ENCODE measurements around the gene MTMR8.

Gene MTMR8

GRCh38 chrX:64321507-64321906 is 73.7 kb downstream of the MTMR8 start:
- H3K4me3 ChIP-seq (ENCODE audit: low read length) = no peak overlapping the region
- TF ChIP-seq CTCF (IDR thresholded peaks at IDR 0.05; ENCODE audit: insufficient read depth, low read depth, low read length, missing control alignments) = no peak
- DNase-seq (ENCODE audit: low read depth) = no peak

GRCh38 chrX:64313624-64314023 is 81.6 kb downstream of the MTMR8 start:
- no peak overlapping the region for H3K4me3 ChIP-seq (ENCODE audit: low read length)
- TF ChIP-seq CTCF (IDR thresholded peaks at IDR 0.05; ENCODE audit: insufficient read depth, low read depth, low read length, missing control alignments) = no peak
- DNase-seq (ENCODE audit: low read depth) = no peak

- H3K4me3 ChIP-seq (ENCODE audit: low read length) = no peak overlapping the region
- TF ChIP-seq CTCF (IDR thresholded peaks at IDR 0.05; ENCODE audit: insufficient read depth, low read depth, low read length, missing control alignments) = no peak
- DNase-seq (ENCODE audit: low read depth) = no peak
Observed at GRCh38 chrX:64306712-64307111, 88.5 kb downstream of the MTMR8 start.

DNA sequence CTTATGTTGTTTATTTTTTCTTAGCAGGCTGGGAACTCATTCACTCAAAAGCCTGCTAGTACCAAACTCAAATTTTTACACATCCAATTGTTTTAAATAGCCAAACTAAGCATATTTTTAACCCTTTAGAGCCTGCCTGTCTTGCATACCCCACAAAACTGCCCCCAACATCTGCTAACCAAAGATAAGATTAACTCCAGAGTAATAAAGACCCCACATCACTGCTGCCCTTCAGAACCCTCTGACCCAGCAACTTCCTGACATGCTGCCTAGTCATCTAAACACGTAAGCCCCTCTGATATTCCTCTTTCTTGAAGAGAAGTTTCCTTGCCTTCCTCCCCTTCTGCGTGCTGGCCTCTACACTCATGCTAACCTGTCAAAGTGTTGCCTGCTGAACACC is 104.1 kb downstream of the MTMR8 start:
- no peak overlapping the region for H3K4me3 ChIP-seq (ENCODE audit: low read length)
- no peak for DNase-seq (ENCODE audit: low read depth)
- no peak for TF ChIP-seq CTCF (IDR thresholded peaks at IDR 0.05; ENCODE audit: insufficient read depth, low read depth, low read length, missing control alignments)

GRCh38 chrX:64265265-64265664 is 130.0 kb downstream of the MTMR8 start:
- DNase-seq (ENCODE audit: low read depth) = no peak
- TF ChIP-seq CTCF (IDR thresholded peaks at IDR 0.05; ENCODE audit: insufficient read depth, low read depth, low read length, missing control alignments) = no peak
- H3K4me3 ChIP-seq (ENCODE audit: low read length) = no peak overlapping the region

- H3K4me3 ChIP-seq (ENCODE audit: low read length) = no peak within 1 kb of the TSS
- no peak for DNase-seq (ENCODE audit: low read depth)
- no peak for TF ChIP-seq CTCF (IDR thresholded peaks at IDR 0.05; ENCODE audit: insufficient read depth, low read depth, low read length, missing control alignments)
Observed at GRCh38 chrX:64230123-64230970, 164.9 kb downstream of the MTMR8 start, which contains the start of gene ASB12. TSS of gene ASB12 (minus strand) at chrX:64230607. CDS start at chrX:64225650, 4,957 bp downstream.

GRCh38 chrX:64229154-64229553 is 166.1 kb downstream of the MTMR8 start:
- DNase-seq (ENCODE audit: low read depth) = no peak
- H3K4me3 ChIP-seq (ENCODE audit: low read length) = no peak overlapping the region
- no peak for TF ChIP-seq CTCF (IDR thresholded peaks at IDR 0.05; ENCODE audit: insufficient read depth, low read depth, low read length, missing control alignments)
